GM19395 (cell line): Measurements from ENCODE around the gene CCDC3.
"Not testable (repeated sequence)": the region's sequence is repeated elsewhere in the genome, so short reads cannot be mapped to it uniquely, and the experiment has no call there.

Experiments used
- ATAC-seq: cut with Tn5 transposase; IDR thresholded peaks from one replicate; pipeline ENCODE4 v1.9.1; 2021; ENCODE audit warnings: mild to moderate bottlenecking, moderate library complexity; ENCODE audit not compliant: unreplicated experiment

Gene CCDC3

GRCh38 chr10:13001887-13002212 is 337 bp upstream of the CCDC3 start:
- no peak for ATAC-seq

GRCh38 chr10:13000431-13000830 is 1.1 kb downstream of the CCDC3 start:
- ATAC-seq: no peak

GRCh38 chr10:12999849-13000248 is 1.7 kb downstream of the CCDC3 start:
- no peak for ATAC-seq

- no peak for ATAC-seq
These were observed 6.1 kb downstream of the CCDC3 start for GRCh38 chr10:12995425-12995861.

GRCh38 chr10:12993595-12993994 is 7.9 kb downstream of the CCDC3 start:
- no peak for ATAC-seq

- no peak for ATAC-seq
These were observed 16.2 kb downstream of the CCDC3 start for GRCh38 chr10:12985347-12985746.

GRCh38 chr10:12984165-12984747 is 17.3 kb downstream of the CCDC3 start:
- no peak for ATAC-seq

GRCh38 chr10:12983568-12983967 is 17.9 kb downstream of the CCDC3 start:
- not testable (repeated sequence) for ATAC-seq

- ATAC-seq: no peak
These were observed 19.9 kb downstream of the CCDC3 start for GRCh38 chr10:12981570-12981969.

GRCh38 chr10:12980713-12981306 is 20.7 kb downstream of the CCDC3 start:
- ATAC-seq: no peak

- ATAC-seq: no peak
These were observed 21.3 kb downstream of the CCDC3 start for GRCh38 chr10:12980102-12980661.

- ATAC-seq: no peak
These were observed 22.6 kb downstream of the CCDC3 start for GRCh38 chr10:12978891-12979290.

GRCh38 chr10:12975906-12976305 is 25.6 kb downstream of the CCDC3 start:
- ATAC-seq: no peak

- ATAC-seq: no peak
These were observed 26.2 kb downstream of the CCDC3 start for GRCh38 chr10:12975266-12975665.

GRCh38 chr10:12974491-12975199 is 26.9 kb downstream of the CCDC3 start:
- no peak for ATAC-seq

- ATAC-seq: no peak
These were observed 27.4 kb downstream of the CCDC3 start for GRCh38 chr10:12974078-12974477.

GRCh38 chr10:12973149-12973718 is 28.3 kb downstream of the CCDC3 start:
- ATAC-seq: no peak

GRCh38 chr10:12972146-12972545 is 29.4 kb downstream of the CCDC3 start:
- ATAC-seq: no peak

GRCh38 chr10:12971001-12971788 is 30.3 kb downstream of the CCDC3 start:
- ATAC-seq: no peak

GRCh38 chr10:12969951-12970350 is 31.6 kb downstream of the CCDC3 start:
- ATAC-seq: no peak

- no peak for ATAC-seq
These were observed 35.4 kb downstream of the CCDC3 start for GRCh38 chr10:12966067-12966466.
